Adrenal gland (tissue), 12 donors: ENCODE measurements around the gene OR2B6. TPM values are rescaled to one million over a fixed set of nuclear protein-coding genes. Genes with fewer than 3 reads are reported as not detected.

Source experiments
- DNase-seq, 7 donors: peaks; one replicate each; pipeline ENCODE4 v3.0.0-alpha.2; 2019 to 2020
- H3K27ac ChIP-seq, 5 donors: fragments of 200-600 bp; sonication (generic) in 4 of 5; 1 replicate in 3 of 5; 2 replicates in 2 of 5; pipeline versions ENCODE4 v1.5.1 to v1.8.0; 2016 to 2020; ENCODE audit warnings: mild to moderate bottlenecking in 1 of 5
- H3K27me3 ChIP-seq: fragments of 200-600 bp; 2 replicates; pipeline ENCODE4 v1.8.0; 2021
- H3K36me3 ChIP-seq, 2 donors: fragments of 200-600 bp; replicated peaks in 1 of 2; 1 replicate in 1 of 2; 2 replicates in 1 of 2; pipeline versions ENCODE4 v1.5.1 to v1.8.0; 2018 to 2022
- H3K4me1 ChIP-seq, 2 donors: fragments of 200-600 bp; replicated peaks in 1 of 2; 1 replicate in 1 of 2; 2 replicates in 1 of 2; pipeline versions ENCODE4 v1.5.1 to v1.8.0; 2018 to 2021
- H3K4me3 ChIP-seq, 4 donors: fragments of 200-600 bp; sonication (generic) in 3 of 4; one replicate each; pipeline ENCODE4 v1.5.1; 2016 to 2018
- H3K9me3 ChIP-seq, 3 donors: fragments of 200-600 bp; sonication (generic) in 1 of 3; replicated peaks in 1 of 3; 1 replicate in 2 of 3; 2 replicates in 1 of 3; pipeline versions ENCODE4 v1.5.1 to v1.8.0; 2016 to 2021
- CTCF ChIP-seq, 6 experiments: fragments of 450-650 bp in 4 of 6; fragments of 200-600 bp in 2 of 6; sonication (generic) in 1 of 6; IDR thresholded peaks; 1 replicate in 5 of 6; 2 replicates in 1 of 6; pipeline versions ENCODE4 v1.5.1 to v1.8.0; 2016 to 2021; ENCODE audit warnings: antibody characterized with exemption in 6 of 6, mild to moderate bottlenecking in 2 of 6, moderate library complexity in 1 of 6
- POLR2A ChIP-seq, 2 donors: fragments of 450-650 bp; IDR thresholded peaks; one replicate each; pipeline ENCODE4 v1.6.1; 2017; ENCODE audit warnings: antibody characterized with exemption in 2 of 2, mild to moderate bottlenecking in 2 of 2, moderate library complexity in 1 of 2
- WGBS, 4 donors: extraction: QIAGEN DNeasy Blood & Tissue Kit in 2 of 4; methylation state at CpG; one replicate each; pipeline versions ENCODE4 v1.1.5 to v1.1.7; 2013 to 2017; 5-methylcytosine and 5-hydroxymethylcytosine counted together
- intact Hi-C, 2 donors: fragments of 100-400 bp; cut with DNase I; formaldehyde crosslinking; loops; one replicate each; pipeline versions ENCODE4 v1.14.1 to v1.15.0; 2022 to 2023
- polyA plus RNA-seq, 3 donors: library from polyadenylated mRNA; stranded (reverse); fragments of 200-250 nt in 2 of 3; fragments of 350-450 nt in 1 of 3; fragmentation: Illumina TruSeq in 1 of 3; extraction: RNeasy Lipid Tissue Mini Kit (QIAGEN cat#74804) in 1 of 3; gene quantifications; one replicate each; pipeline ENCODE4 v1.2.3, GENCODE V29; 2013 to 2014
- total RNA-seq, 9 donors: library from RNA; depleted of rRNA in 4 of 9; stranded (reverse); fragments of >200 nt in 4 of 9; fragments of 120-200 nt in 1 of 9; fragmentation: NEBNext Ultra II Directional in 1 of 9; extraction: Animal tissue kit (Norgen Biotek cat#: 25700) in 1 of 9; gene quantifications; one replicate each; pipeline versions ENCODE4 v1.1.0 to v1.2.4, GENCODE V29; 2013 to 2023
- donor health status: healthy with polysubstance abuse.
- donor health status: Bipolar disorder and iron deficiency.
- donor health status: DM: yes; HTN: yes; CAD: no.
- donor health status: DM: no; HTN: no; CAD: no.
- donor health status: DM: no; HTN: no; CAD: no.
- donor health status: DM: yes; HTN: yes; CAD: no.

The OR2B6 gene
- total and polyA plus RNA-seq, 12 donors, result 0.22 TPM; not detected in 11

GRCh38 chr6:28002161-28002560 lies 45.1 kb downstream of the OR2B6 start:
- no peaks in the 10 kb centered on the region for H3K36me3 ChIP-seq
- 87 to 97% (median 91%) methylated on average over 5 of the region's 5 CpGs for WGBS, 4 donors
- H3K27ac ChIP-seq, result no peak overlapping the region
- no peaks in the 10 kb centered on the region for H3K27me3 ChIP-seq
- no peak for DNase-seq
- H3K9me3 ChIP-seq, result no peaks in the 10 kb centered on the region
- no peaks in the 10 kb centered on the region for H3K4me1 ChIP-seq
- no peak overlapping the region for H3K4me3 ChIP-seq
- TF ChIP-seq CTCF (IDR thresholded peaks at IDR 0.05) (no peak), POLR2A (IDR thresholded peaks at IDR 0.05) (no peak)
- intact Hi-C loops, result no loop called here

GRCh38 chr6:28003059-28003458 lies 46.0 kb downstream of the OR2B6 start:
- DNase-seq, result no peak
- intact Hi-C loops, result no loop called here
- Histone ChIP-seq H3K27ac (no peak overlapping the region), H3K27me3 (no peaks in the 10 kb centered on the region), H3K4me1 (no peaks in the 10 kb centered on the region), H3K4me3 (no peak overlapping the region), H3K9me3 (no peaks in the 10 kb centered on the region), H3K36me3 (no peaks in the 10 kb centered on the region)
- WGBS, 4 donors, result 81 to 88% (median 84%) methylated on average over 4 to 5 of the region's 5 CpGs
- TF ChIP-seq POLR2A (IDR thresholded peaks at IDR 0.05), result no peak
- no peak for TF ChIP-seq CTCF (IDR thresholded peaks at IDR 0.05)

GRCh38 chr6:28003661-28004060 lies 46.6 kb downstream of the OR2B6 start:
- Histone ChIP-seq H3K9me3 (no peaks in the 10 kb centered on the region), H3K36me3 (no peaks in the 10 kb centered on the region), H3K4me3 (no peak overlapping the region), H3K27ac (no peak overlapping the region), H3K27me3 (no peaks in the 10 kb centered on the region), H3K4me1 (no peaks in the 10 kb centered on the region)
- intact Hi-C loops, result no loop called here
- no peak for DNase-seq
- WGBS, 4 donors, result 71 to 89% (median 76%) methylated on average over 3 of the region's 3 CpGs
- TF ChIP-seq CTCF (IDR thresholded peaks at IDR 0.05) (no peak), POLR2A (IDR thresholded peaks at IDR 0.05) (no peak)

- TF ChIP-seq CTCF (IDR thresholded peaks at IDR 0.05) (no peak), POLR2A (IDR thresholded peaks at IDR 0.05) (no peak)
- H3K36me3 ChIP-seq, result no peaks in the 10 kb centered on the region
- H3K27me3 ChIP-seq, result no peaks in the 10 kb centered on the region
- H3K4me3 ChIP-seq, result no peak overlapping the region
- DNase-seq, result no peak
- H3K27ac ChIP-seq, result no peak overlapping the region
- H3K9me3 ChIP-seq, result no peaks in the 10 kb centered on the region
- intact Hi-C loops, result no loop called here
- 51 to 57% (median 54%) methylated on average over 5 of the region's 5 CpGs for WGBS, 4 donors
- H3K4me1 ChIP-seq, result no peaks in the 10 kb centered on the region
These were observed 47.5 kb downstream of the OR2B6 start for GRCh38 chr6:28004350-28005151.
